ENCODE measurements around the gene TPRA1.

GRCh38 chr3:127629467-127630403 lies 39.2 kb upstream of the TPRA1 start:
- TF ChIP-seq NFYB (CRISPR knock-in tag; conservative IDR thresholded peaks at IDR 0.05; ENCODE audit: low read depth) (no peak), CTCF (IDR thresholded peaks at IDR 0.05) (no peak), ZNF121 (CRISPR knock-in tag; IDR thresholded peaks at IDR 0.05) (no peak), MXD4 (CRISPR knock-in tag; IDR thresholded peaks at IDR 0.05; ENCODE audit: borderline replicate concordance) (no peak), FOXJ3 (CRISPR knock-in tag; IDR thresholded peaks at IDR 0.05; ENCODE audit: borderline replicate concordance) (no peak)
